ENCODE measurements around the gene NUP214.
A peak's percentile ranks its signal among the peaks of the same experiment; 100 is the strongest.

NUP214 gene

GRCh38 chr9:131272212-131272611 is 146.8 kb downstream of the NUP214 start:
- H3K4me3 ChIP-seq (ENCODE audit: low read depth, low read length): no peak overlapping the region
- TF ChIP-seq ZIC2 (tag by site-specific recombination; IDR thresholded peaks at IDR 0.05) (peak; percentile 90), ZNF560 (tag by site-specific recombination; IDR thresholded peaks at IDR 0.05; ENCODE audit: borderline replicate concordance) (no peak)
- no peak overlapping the region for H3K27ac ChIP-seq (ENCODE audit: extremely low read depth, low read depth, low read length)
- H3K36me3 ChIP-seq (ENCODE audit: control insufficient read depth in 2 of 2, insufficient read depth in 1 of 2, low read length in 2 of 2): no peaks in the 10 kb centered on the region
- ChIA-PET POLR2A (no interaction called here), CTCF (interaction anchor here (0.5 kb wide), 1 partner anchor 24 kb away, joined by 3 read pairs; no protein-coding TSS in a partner anchor)
- H3K4me1 ChIP-seq (ENCODE audit: control insufficient read depth, insufficient read depth, low read length): no peaks in the 10 kb centered on the region
- H3K9me3 ChIP-seq (ENCODE audit: control insufficient read depth, insufficient read depth, low read depth, low read length): no peaks in the 10 kb centered on the region

GRCh38 chr9:131273146-131273855 is 147.9 kb downstream of the NUP214 start:
- no peaks in the 10 kb centered on the region for H3K9me3 ChIP-seq (ENCODE audit: control insufficient read depth, insufficient read depth, low read depth, low read length)
- no peak overlapping the region for H3K27ac ChIP-seq (ENCODE audit: extremely low read depth, low read depth, low read length)
- no peak overlapping the region for H3K4me3 ChIP-seq (ENCODE audit: low read depth, low read length)
- TF ChIP-seq ZNF362 (tag by site-specific recombination; IDR thresholded peaks at IDR 0.05) (no peak), ZBTB17 (tag by site-specific recombination; IDR thresholded peaks at IDR 0.05) (no peak), ZNF16 (tag by site-specific recombination; IDR thresholded peaks at IDR 0.05; ENCODE audit: low read depth) (no peak)
- ChIA-PET CTCF (interaction anchor here (1.6 kb wide), 1 partner anchor 63 kb away, joined by 5 read pairs; no protein-coding TSS in a partner anchor), POLR2A (interaction anchor here (1.0 kb wide), 1 partner anchor 57 kb away, joined by 7 read pairs; no protein-coding TSS in a partner anchor)
- no peaks in the 10 kb centered on the region for H3K4me1 ChIP-seq (ENCODE audit: control insufficient read depth, insufficient read depth, low read length)
- no peaks in the 10 kb centered on the region for H3K36me3 ChIP-seq (ENCODE audit: control insufficient read depth in 2 of 2, insufficient read depth in 1 of 2, low read length in 2 of 2)

GRCh38 chr9:131273856-131274673 is 148.7 kb downstream of the NUP214 start:
- CTCF ChIA-PET: interaction anchor here (1.6 kb wide), 1 partner anchor 62 kb away, joined by 5 read pairs; no protein-coding TSS in a partner anchor
- no peaks in the 10 kb centered on the region for H3K4me1 ChIP-seq (ENCODE audit: control insufficient read depth, insufficient read depth, low read length)
- TF ChIP-seq ZFP3 (tag by site-specific recombination; IDR thresholded peaks at IDR 0.05; ENCODE audit: low read depth): no peak
- TF ChIP-seq ZNF280D (tag by site-specific recombination; IDR thresholded peaks at IDR 0.05): no peak
- no peak for TF ChIP-seq ZNF26 (tag by site-specific recombination; IDR thresholded peaks at IDR 0.05)
- no peak for TF ChIP-seq ZNF140 (tag by site-specific recombination; IDR thresholded peaks at IDR 0.05)
- TF ChIP-seq ZNF341 (tag by site-specific recombination; IDR thresholded peaks at IDR 0.05; ENCODE audit: low read depth): peak; percentile 28
- TF ChIP-seq PRDM10 (tag by site-specific recombination; IDR thresholded peaks at IDR 0.05): peak; percentile 48; the same call in 1 of the 2 replicates

More at GRCh38 chr9:131273856-131274673, 148.7 kb downstream of the NUP214 start:
- Histone ChIP-seq H3K36me3 (ENCODE audit: control insufficient read depth in 2 of 2, insufficient read depth in 1 of 2, low read length in 2 of 2) (no peaks in the 10 kb centered on the region), H3K9me3 (ENCODE audit: control insufficient read depth, insufficient read depth, low read depth, low read length) (no peaks in the 10 kb centered on the region), H3K4me3 (ENCODE audit: low read depth, low read length) (no peak overlapping the region), H3K27ac (ENCODE audit: extremely low read depth, low read depth, low read length) (no peak overlapping the region)
- POLR2A ChIA-PET: interaction anchor here (1.0 kb wide), 1 partner anchor 58 kb away, joined by 7 read pairs; no protein-coding TSS in a partner anchor
